GM12878 (cell line): ENCODE results near the gene MAP2K7. TPM values are rescaled to one million over a fixed set of nuclear protein-coding genes. Genes with fewer than 3 reads are reported as not detected.

Source experiments
- ATAC-seq: fragments of 200-7000 bp; cut with Tn5 transposase; 3 replicates; pipeline ENCODE4 v1.9.1; 2020; ENCODE audit warnings: mild to moderate bottlenecking, moderate library complexity
- BruUV-seq: library from RNA; stranded (reverse); fragments of 400-500 nt; replicated peaks from 2 replicates; lab custom pipeline; 2021; lab: Mats Ljungman, UMichigan
- CTCF ChIA-PET: fragments of 300-600 bp; sonication (Branson Sonifier 250); formaldehyde crosslinking; extraction: SDS; loops from one replicate; lab custom pipeline; 2021; ENCODE audit warnings: inconsistent platforms; lab: Yijun Ruan, JAX
- POLR2A ChIA-PET: fragments of 350-600 bp; formaldehyde crosslinking; extraction: SDS; loops from one replicate; lab custom pipeline; 2021; ENCODE audit warnings: inconsistent platforms; lab: Charles Lee
- RAD21 ChIA-PET: fragments of 300-600 bp; sonication (Branson Sonifier 250); formaldehyde crosslinking; loops from one replicate; lab custom pipeline; 2023; ENCODE audit warnings: antibody characterized with exemption; ENCODE audit not compliant: unreplicated experiment; lab: Charles Lee
- SMC1A ChIA-PET: fragments of 300-600 bp; sonication (Branson Sonifier 250); formaldehyde crosslinking; loops from one replicate; lab custom pipeline; 2023; ENCODE audit not compliant: unreplicated experiment, uncharacterized antibody; lab: Charles Lee
- DNase-seq: peaks from one replicate; pipeline ENCODE4 v3.0.0-alpha.2; 2011; ENCODE audit warnings: low read depth, low spot score
- FAIRE-seq: peaks from 3 replicates; lab custom pipeline; 2011; peaks lifted over from hg19 to GRCh38; lab: Jason Lieb, UNC
- H2AFZ ChIP-seq: 2 replicates; pipeline ENCODE4 v1.6.0; 2011; ENCODE audit warnings: low read depth, low read length, control low read depth; ENCODE audit not compliant: control insufficient read depth
- H3K27ac ChIP-seq: 2 replicates; pipeline ENCODE4 v1.5.1; 2011; ENCODE audit warnings: control low read depth; ENCODE audit not compliant: control insufficient read depth, insufficient read depth
- H3K27me3 ChIP-seq, 2 experiments: replicated peaks in 1 of 2; 2 replicates each; pipeline versions ENCODE4 v1.6.0 to v1.6.1; 2011; ENCODE audit warnings: low read length in 1 of 2; ENCODE audit not compliant: control insufficient read depth in 2 of 2, insufficient read depth in 2 of 2
- H3K36me3 ChIP-seq, 2 experiments: 2 replicates each; pipeline ENCODE4 v1.5.1; 2011; ENCODE audit warnings: low read length in 1 of 2; ENCODE audit not compliant: control insufficient read depth in 2 of 2, insufficient read depth in 2 of 2
- H3K4me1 ChIP-seq: 2 replicates; pipeline ENCODE4 v1.6.1; 2011; ENCODE audit warnings: mild to moderate bottlenecking, low read length, moderate library complexity, mixed read lengths; ENCODE audit not compliant: control insufficient read depth, insufficient read depth
- H3K4me2 ChIP-seq: 2 replicates; pipeline ENCODE4 v1.6.0; 2011; ENCODE audit warnings: control low read depth; ENCODE audit not compliant: control insufficient read depth, insufficient read depth
- H3K4me3 ChIP-seq: fragments of 200-600 bp; sonication (generic); 2 replicates; pipeline ENCODE4 v1.5.1; 2016
- H3K79me2 ChIP-seq: 2 replicates; pipeline ENCODE4 v1.6.0; 2011; ENCODE audit warnings: low read length; ENCODE audit not compliant: control insufficient read depth, insufficient read depth
- H3K9ac ChIP-seq: 2 replicates; pipeline ENCODE4 v1.8.0; 2011; ENCODE audit warnings: low read length, control low read depth, mixed read lengths; ENCODE audit not compliant: control insufficient read depth, insufficient read depth
- H3K9me3 ChIP-seq: replicated peaks from 3 replicates; pipeline ENCODE4 v1.5.1; 2011; ENCODE audit warnings: mild to moderate bottlenecking, low read length; ENCODE audit not compliant: control insufficient read depth, insufficient read depth
- H4K20me1 ChIP-seq: 2 replicates; pipeline ENCODE4 v1.6.0; 2011; ENCODE audit not compliant: control insufficient read depth, insufficient read depth
- CHD1 ChIP-seq: IDR thresholded peaks from 2 replicates; pipeline ENCODE4 v1.6.1; 2012; ENCODE audit warnings: low read depth, low read length, improper control_type of control experiment
- KDM1A ChIP-seq: fragments of 200-600 bp; sonication (generic); IDR thresholded peaks from 2 replicates; pipeline ENCODE4 v1.6.1; 2016; ENCODE audit warnings: borderline replicate concordance
- MLLT1 ChIP-seq: fragments of 450-650 bp; IDR thresholded peaks from 2 replicates; pipeline ENCODE4 v1.6.1; 2016; ENCODE audit warnings: mild to moderate bottlenecking
- POLR2AphosphoS2 ChIP-seq: IDR thresholded peaks from 2 replicates; pipeline ENCODE4 v1.6.1; 2011; ENCODE audit warnings: low read depth, mild to moderate bottlenecking, low read length, improper control_type of control experiment, moderate library complexity
- SMAD5 ChIP-seq: IDR thresholded peaks from 2 replicates; pipeline ENCODE4 v1.6.1; 2016; ENCODE audit warnings: antibody characterized with exemption, low read depth
- SPI1 ChIP-seq: IDR thresholded peaks from 2 replicates; pipeline ENCODE4 v1.6.1; 2011; ENCODE audit warnings: low read depth, mild to moderate bottlenecking, low read length, moderate library complexity, borderline replicate concordance; ENCODE audit not compliant: insufficient read depth
- USF2 ChIP-seq: IDR thresholded peaks from 2 replicates; pipeline ENCODE4 v1.6.1; 2011; ENCODE audit warnings: low read depth, low read length, improper control_type of control experiment, borderline replicate concordance
- ZBTB4 ChIP-seq: fragments of 450-650 bp; formaldehyde crosslinking; IDR thresholded peaks from 2 replicates; pipeline ENCODE4 v1.4.0; 2022; ENCODE audit warnings: mild to moderate bottlenecking, moderate library complexity
- ZNF592 ChIP-seq: fragments of 450-650 bp; IDR thresholded peaks from 2 replicates; pipeline ENCODE4 v1.6.1; 2017; ENCODE audit warnings: mild to moderate bottlenecking, moderate library complexity
- WGBS: methylation state at CpG from one replicate; pipeline ENCODE4 v1.1.6; 2016; ENCODE audit warnings: low lambda C conversion rate; ENCODE audit not compliant: insufficient replicate concordance, insufficient coverage; ENCODE audit errors: missing lambda C conversion rate; 5-methylcytosine and 5-hydroxymethylcytosine counted together
- in situ Hi-C: fragments of 300-500 bp; cut with MboI; formaldehyde crosslinking; loops from 9 replicates; pipeline ENCODE4 v1.14.3; 2018; ENCODE audit warnings: mixed read lengths
- intact Hi-C: fragments of 100-400 bp; cut with micrococcal nuclease; formaldehyde crosslinking; loops from one replicate; pipeline ENCODE4 v1.14.2; 2022; ENCODE audit not compliant: unreplicated experiment
- polyA plus RNA-seq, 11 experiments: library from polyadenylated mRNA; depleted of rRNA in 4 of 11; unstranded in 6 of 11; stranded (reverse) in 5 of 11; fragments of >200 nt; fragmentation: Nextera tagmentation in 4 of 11; fragmentation: Illumina TruSeq in 1 of 11; extraction: Ambion mirVana in 4 of 11; extraction: Trizol in 1 of 11; gene quantifications; 1 replicate in 1 of 11; 2 replicates in 10 of 11; pipeline versions ENCODE4 v1.2.1 to v1.2.3, GENCODE V29; 2011 to 2016; ENCODE audit warnings: inconsistent platforms in 2 of 11, missing spikeins in 2 of 11, low read depth in 1 of 11
- total RNA-seq, 4 experiments: library from RNA; depleted of rRNA in 3 of 4; stranded (reverse); fragments of >200 nt in 3 of 4; fragmentation: Illumina TruSeq in 1 of 4; extraction: Trizol in 1 of 4; gene quantifications; 2 replicates each; pipeline versions ENCODE4 v1.2.1 to v1.2.3, GENCODE V29; 2013 to 2021

MAP2K7 gene
- total and polyA plus RNA-seq, 10 of the 15 experiments (the other 5 are each of a cell fraction or from before 2014, with no cell fraction given): 0.34 to 32.2 (median 6.7) TPM

GRCh38 chr19:7961920-7962626 is 58.4 kb downstream of the MAP2K7 start:
- RAD21 ChIA-PET: no interaction called here

More at GRCh38 chr19:7961920-7962626, 58.4 kb downstream of the MAP2K7 start:
- no peaks in the 10 kb centered on the region for H3K79me2 ChIP-seq
- ChIA-PET CTCF (no interaction called here), SMC1A (no interaction called here), POLR2A (no interaction called here)
- WGBS: 89% methylated on average over 13 of the region's 13 CpGs
- ATAC-seq (no peak), FAIRE-seq (no peak), DNase-seq (no peak)
- intact Hi-C loops: no loop called here
- no peak overlapping the region for H3K27ac ChIP-seq
- no peak overlapping the region for H3K4me2 ChIP-seq
- in situ Hi-C loops: no loop called here
- H3K36me3 ChIP-seq: peaks cover 20 to 22% of the 10 kb centered on the region in 2 experiments; a peak in 3 of 4 replicates
- H3K27me3 ChIP-seq: no peaks in the 10 kb centered on the region
- no peaks in the 10 kb centered on the region for H3K4me1 ChIP-seq
- H4K20me1 ChIP-seq: no peaks in the 10 kb centered on the region
- TF ChIP-seq ZBTB4 (no peak), KDM1A (no peak), CHD1 (no peak), POLR2AphosphoS2 (no peak), USF2 (no peak), ZNF592 (no peak), SMAD5 (no peak), SPI1 (no peak), MLLT1 (no peak)
- H3K9ac ChIP-seq: no peak overlapping the region
- H3K9me3 ChIP-seq: no peaks in the 10 kb centered on the region
- H2AFZ ChIP-seq: no peak overlapping the region
- BruUV-seq: no TSS peak
- H3K4me3 ChIP-seq: no peak overlapping the region
